DND-41 (cell line): Measurements from ENCODE around the gene ZNF500.

ENCODE experiments used
- ATAC-seq: fragments of 200-7000 bp; cut with Tn5 transposase; 3 replicates; pipeline ENCODE4 v1.9.1; 2021; ENCODE audit warnings: low read depth; ENCODE audit not compliant: insufficient read depth
- DNase-seq: peaks from one replicate; pipeline ENCODE4 v3.0.0-alpha.2; 2020
- H2AFZ ChIP-seq: 2 replicates; pipeline ENCODE4 v1.6.0; 2012; ENCODE audit warnings: low read depth, low read length
- H3K27ac ChIP-seq: 2 replicates; pipeline ENCODE4 v1.5.1; 2012; ENCODE audit warnings: low read length, inconsistent platforms
- H3K27me3 ChIP-seq: fragments of 200-600 bp; sonication (generic); 2 replicates; pipeline ENCODE4 v1.6.0; 2012; ENCODE audit warnings: low read length, mild to moderate bottlenecking, inconsistent platforms; ENCODE audit not compliant: insufficient read depth, poor library complexity
- H3K36me3 ChIP-seq: 2 replicates; pipeline ENCODE4 v1.5.1; 2012; ENCODE audit warnings: low read length, inconsistent platforms; ENCODE audit not compliant: insufficient read depth
- H3K4me1 ChIP-seq: 2 replicates; pipeline ENCODE4 v1.5.1; 2012; ENCODE audit warnings: mild to moderate bottlenecking, low read length; ENCODE audit not compliant: insufficient read depth
- H3K4me2 ChIP-seq: 2 replicates; pipeline ENCODE4 v1.6.0; 2012; ENCODE audit warnings: mild to moderate bottlenecking, moderate library complexity, low read length, inconsistent platforms; ENCODE audit not compliant: insufficient read depth
- H3K4me3 ChIP-seq, 2 experiments: fragments of 200-600 bp in 1 of 2; shearing (Covaris generic) in 1 of 2; 2 replicates each; pipeline ENCODE4 v1.5.1; 2012 to 2016; ENCODE audit warnings: inconsistent platforms in 2 of 2, low read length in 2 of 2, mild to moderate bottlenecking in 2 of 2, low read depth in 1 of 2, moderate library complexity in 1 of 2
- H3K79me2 ChIP-seq: 2 replicates; pipeline ENCODE4 v1.6.0; 2012; ENCODE audit warnings: low read length, inconsistent platforms; ENCODE audit not compliant: insufficient read depth
- H3K9ac ChIP-seq: 2 replicates; pipeline ENCODE4 v1.6.0; 2012; ENCODE audit warnings: low read depth, mild to moderate bottlenecking, inconsistent platforms, low read length, moderate library complexity
- H3K9me3 ChIP-seq: 2 replicates; pipeline ENCODE4 v1.5.1; 2012; ENCODE audit warnings: low read length, moderate library complexity, mild to moderate bottlenecking, inconsistent platforms; ENCODE audit not compliant: insufficient read depth, severe bottlenecking
- H4K20me1 ChIP-seq: 2 replicates; pipeline ENCODE4 v1.6.0; 2012; ENCODE audit warnings: low read length; ENCODE audit not compliant: insufficient read depth
- CTCF ChIP-seq: IDR thresholded peaks from 2 replicates; pipeline ENCODE4 v1.5.1; 2012; ENCODE audit warnings: borderline replicate concordance, low read length, moderate library complexity, mild to moderate bottlenecking; ENCODE audit not compliant: poor library complexity, severe bottlenecking; ENCODE audit errors: extremely low read depth
- EZH2 ChIP-seq: IDR thresholded peaks from 3 replicates; pipeline ENCODE4 v1.6.1; 2012; ENCODE audit warnings: borderline replicate concordance, low read depth, mild to moderate bottlenecking, moderate library complexity, low read length, inconsistent platforms; ENCODE audit not compliant: severe bottlenecking

Gene ZNF500

GRCh38 chr16:4801051-4801961 lies 34.3 kb upstream of the ZNF500 start:
- Histone ChIP-seq H3K9ac (peak overlapping the region; percentile 59; the same call in 1 of the 2 replicates), H3K79me2 (no peaks in the 10 kb centered on the region), H3K4me2 (peak overlapping the region; percentile 91), H3K9me3 (no peaks in the 10 kb centered on the region), H3K36me3 (peaks cover 21% of the 10 kb centered on the region), H3K4me3 (peak overlapping the region; percentile 70 to 84; a peak in 3 of 4 replicates), H2AFZ (peak overlapping the region; percentile 84; the same call in 1 of the 2 replicates), H3K27me3 (no peaks in the 10 kb centered on the region), H3K4me1 (peaks cover 24% of the 10 kb centered on the region), H4K20me1 (peaks cover 6% of the 10 kb centered on the region; the same call in 1 of the 2 replicates), H3K27ac (no peak overlapping the region; the same call in 1 of the 2 replicates)
- DNase-seq (no peak), ATAC-seq (no peak)
- TF ChIP-seq EZH2 = no peak

GRCh38 chr16:4800290-4801041 lies 33.5 kb upstream of the ZNF500 start:
- DNase-seq (no peak), ATAC-seq (no peak)
- H3K27ac ChIP-seq = no peak overlapping the region
- H3K4me2 ChIP-seq = no peak overlapping the region
- H4K20me1 ChIP-seq = peaks cover 6% of the 10 kb centered on the region; the same call in 1 of the 2 replicates
- H3K36me3 ChIP-seq = peaks cover 16% of the 10 kb centered on the region
- no peak overlapping the region for H3K9ac ChIP-seq
- no peaks in the 10 kb centered on the region for H3K79me2 ChIP-seq
- H3K4me3 ChIP-seq = no peak overlapping the region
- peaks cover 24% of the 10 kb centered on the region for H3K4me1 ChIP-seq
- TF ChIP-seq EZH2 (no peak), CTCF (no peak)
- H2AFZ ChIP-seq = no peak overlapping the region
- no peaks in the 10 kb centered on the region for H3K9me3 ChIP-seq
- H3K27me3 ChIP-seq = no peaks in the 10 kb centered on the region

- no peak overlapping the region for H3K27ac ChIP-seq
- DNase-seq (no peak), ATAC-seq (no peak)
- no peak overlapping the region for H3K4me2 ChIP-seq
- H3K79me2 ChIP-seq = no peaks in the 10 kb centered on the region
- peaks cover 24% of the 10 kb centered on the region for H3K4me1 ChIP-seq
- H4K20me1 ChIP-seq = peaks cover 6% of the 10 kb centered on the region; the same call in 1 of the 2 replicates
- no peaks in the 10 kb centered on the region for H3K9me3 ChIP-seq
- H3K27me3 ChIP-seq = no peaks in the 10 kb centered on the region
- H2AFZ ChIP-seq = no peak overlapping the region
- H3K4me3 ChIP-seq = no peak overlapping the region
- H3K9ac ChIP-seq = no peak overlapping the region
- TF ChIP-seq EZH2 = no peak
- peaks cover 6% of the 10 kb centered on the region for H3K36me3 ChIP-seq
These were observed 32.4 kb upstream of the ZNF500 start for GRCh38 chr16:4799171-4799855.

GRCh38 chr16:4798456-4798855 lies 31.5 kb upstream of the ZNF500 start:
- Histone ChIP-seq H4K20me1 (peaks cover 6% of the 10 kb centered on the region; the same call in 1 of the 2 replicates), H3K4me3 (no peak overlapping the region), H3K27me3 (no peaks in the 10 kb centered on the region), H3K27ac (no peak overlapping the region), H3K79me2 (no peaks in the 10 kb centered on the region), H3K9ac (no peak overlapping the region), H3K36me3 (no peaks in the 10 kb centered on the region), H3K4me2 (no peak overlapping the region), H3K9me3 (no peaks in the 10 kb centered on the region), H2AFZ (no peak overlapping the region), H3K4me1 (peaks cover 19% of the 10 kb centered on the region)
- no peak for DNase-seq
- ATAC-seq = no peak
- TF ChIP-seq EZH2 (no peak), CTCF (no peak)
